Bronchus fibroblast of lung (primary cell): Measurements from ENCODE around the gene SNAP25. TPM values are rescaled to one million over a fixed set of nuclear protein-coding genes. Genes with fewer than 3 reads are reported as not detected.

Experiments used
- total RNA-seq: library from RNA; depleted of rRNA; stranded (reverse); fragments of >200 nt; gene quantifications from 2 replicates; pipeline ENCODE4 v1.2.3, GENCODE V29; 2015

The SNAP25 gene
- total RNA-seq: 5.1 and 6.1 TPM in 2 replicates

GRCh38 chr20:10218536-10219451 is at the start of gene SNAP25:
Gene SNAP25 (plus strand): TSS chr20:10218830. CDS start chr20:10275492, 56,662 bp downstream.

Other genes starting within 250 kb of the SNAP25 start
- gene ANKEF1, start 183.8 kb upstream of the SNAP25 start, total RNA-seq: 2.2 and 2.4 TPM in 2 replicates
- gene MKKS, start 215.4 kb downstream of the SNAP25 start, total RNA-seq: 5.2 and 5.9 TPM in 2 replicates
- 3.0 and 3.4 TPM in 2 replicates for gene SLX4IP, start 216.5 kb downstream of the SNAP25 start, total RNA-seq